K562 (cell line): ENCODE results near the gene SUOX. TPM values are rescaled to one million over a fixed set of nuclear protein-coding genes. Genes with fewer than 3 reads are reported as not detected.

Experiments used
- DMBX1 ChIP-seq: fragments of 250-450 bp; sonication (Bioruptor Pico); IDR thresholded peaks from 2 replicates; pipeline ENCODE4 v1.8.0; 2022; ENCODE audit warnings: inconsistent platforms, mild to moderate bottlenecking, moderate library complexity, borderline replicate concordance
- HDAC1 ChIP-seq, 2 experiments: fragments of 450-650 bp; IDR thresholded peaks; 2 replicates each; pipeline ENCODE4 v1.6.1; 2016 to 2017; ENCODE audit warnings: inconsistent platforms in 1 of 2, mild to moderate bottlenecking in 1 of 2, moderate library complexity in 1 of 2
- HMGXB4 ChIP-seq: sonication (generic); formaldehyde crosslinking; IDR thresholded peaks from 2 replicates; pipeline ENCODE4 v1.8.1; 2023; ENCODE audit warnings: mild to moderate bottlenecking, missing genetic modification reagents
- MEF2A ChIP-seq: IDR thresholded peaks from 2 replicates; pipeline ENCODE4 v1.6.1; 2011; ENCODE audit warnings: low read depth, mild to moderate bottlenecking, low read length, moderate library complexity; ENCODE audit not compliant: control insufficient read depth
- MEIS2 ChIP-seq: fragments of 450-650 bp; IDR thresholded peaks from 2 replicates; pipeline ENCODE4 v1.6.1; 2014; ENCODE audit warnings: mild to moderate bottlenecking; ENCODE audit not compliant: partially characterized antibody
- PCBP1 ChIP-seq: fragments of 200-400 bp; formaldehyde crosslinking; IDR thresholded peaks from 2 replicates; pipeline ENCODE4 v1.6.1; 2018; ENCODE audit warnings: mild to moderate bottlenecking, low read depth, low read length; ENCODE audit not compliant: poor library complexity, severe bottlenecking
- RCOR1 ChIP-seq, 2 experiments: IDR thresholded peaks; 2 replicates each; pipeline ENCODE4 v1.6.1; 2012; ENCODE audit warnings: low read depth in 2 of 2, low read length in 2 of 2, borderline replicate concordance in 1 of 2, improper control_type of control experiment in 1 of 2
- SP2 ChIP-seq: IDR thresholded peaks from 2 replicates; pipeline ENCODE4 v1.6.1; 2011; ENCODE audit warnings: mild to moderate bottlenecking, low read depth, low read length, moderate library complexity; ENCODE audit not compliant: poor library complexity, severe bottlenecking; ENCODE audit errors: extremely low read depth
- TSHZ1 ChIP-seq: fragments of 250-450 bp; sonication (Bioruptor Pico); IDR thresholded peaks from 2 replicates; pipeline ENCODE4 v1.4.0; 2020; ENCODE audit warnings: mild to moderate bottlenecking, moderate library complexity
- WHSC1 ChIP-seq: IDR thresholded peaks from one replicate; pipeline ENCODE4 v1.6.1; 2012; ENCODE audit warnings: low read length, control low read depth, inconsistent platforms
- ZNF146 ChIP-seq: IDR thresholded peaks from one replicate; pipeline ENCODE4 v1.6.1; 2018; ENCODE audit warnings: missing compliant biosample characterization; ENCODE audit not compliant: unreplicated experiment
- ZNF217 ChIP-seq: sonication (generic); formaldehyde crosslinking; IDR thresholded peaks from 2 replicates; pipeline ENCODE4 v1.8.0; 2022; ENCODE audit warnings: mild to moderate bottlenecking, missing genetic modification reagents
- ZNF41 ChIP-seq: fragments of 250-450 bp; sonication (Bioruptor Pico); conservative IDR thresholded peaks from 2 replicates; pipeline ENCODE4 v1.4.0; 2020; ENCODE audit warnings: mild to moderate bottlenecking
- ZNF436 ChIP-seq: fragments of 250-450, 450-650 bp; sonication (Bioruptor Pico); formaldehyde crosslinking; IDR thresholded peaks from 2 replicates; pipeline ENCODE4 v1.7.0; 2020; ENCODE audit warnings: mild to moderate bottlenecking
- ZNF655 ChIP-seq: fragments of 250-450 bp; sonication (Bioruptor Pico); IDR thresholded peaks from 2 replicates; pipeline ENCODE4 v1.5.0; 2021
- polyA plus RNA-seq, 8 experiments: library from polyadenylated mRNA; depleted of rRNA in 4 of 8; stranded (reverse) in 5 of 8; unstranded in 3 of 8; fragments of >200 nt; fragmentation: Nextera tagmentation in 2 of 8; fragmentation: Illumina TruSeq in 1 of 8; extraction: Ambion mirVana in 2 of 8; extraction: Trizol in 1 of 8; gene quantifications; 2 replicates each; pipeline versions ENCODE4 v1.2.1 to v1.2.3, GENCODE V29; 2011 to 2014; ENCODE audit warnings: inconsistent platforms in 1 of 8, missing spikeins in 1 of 8
- total RNA-seq, 7 experiments: library from RNA; depleted of rRNA in 6 of 7; stranded (reverse); fragments of >200 nt in 6 of 7; fragmentation: Illumina TruSeq in 2 of 7; extraction: Trizol in 2 of 7; gene quantifications; 2 replicates each; pipeline versions ENCODE4 v1.2.1 to v1.2.3, GENCODE V29; 2011 to 2021; ENCODE audit warnings: low replicate concordance in 1 of 7
- TF ChIP-seq, protein P1 (sequence below): fragments of 450-650 bp; IDR thresholded peaks from 2 replicates; pipeline ENCODE4 v1.6.1; 2014; ENCODE audit warnings: low read depth, mild to moderate bottlenecking, moderate library complexity, borderline replicate concordance
- TF ChIP-seq, protein P2 (sequence below): fragments of 450-650 bp; formaldehyde crosslinking; IDR thresholded peaks from 2 replicates; pipeline ENCODE4 v1.4.0; 2020; ENCODE audit warnings: mild to moderate bottlenecking, moderate library complexity

The SUOX gene
- total and polyA plus RNA-seq, 9 of the 15 experiments (the other 6 are each of a cell fraction or from before 2014, with no cell fraction given), result 9.2 to 39.7 (median 25.4) TPM

- TF ChIP-seq TSHZ1 (CRISPR knock-in tag) (no peak), HDAC1 (IDR thresholded peaks at IDR 0.05) (peak in 1 of 2 experiments; percentile 93; a peak in 2 of 4 replicates), SP2 (peak; percentile 96), MEIS2 (peak; percentile 87), ZNF217 (CRISPR knock-in tag) (no peak), RCOR1 (IDR thresholded peaks at IDR 0.05; ENCODE audit: borderline replicate concordance in 1 of 2, low read depth in 2 of 2, low read length in 2 of 2) (peak in 1 of 2 experiments; percentile 41; a peak in 1 of 4 replicates), MEF2A (no peak), ZNF146 (CRISPR knock-in tag) (no peak), ZNF41 (no peak), ZNF655 (CRISPR knock-in tag) (no peak), DMBX1 (no peak), WHSC1 (no peak), ZNF436 (CRISPR knock-in tag) (no peak), PCBP1 (peak; percentile 65), HMGXB4 (CRISPR knock-in tag) (0 out of 2 replicates have a peak, but pooled peaks have one; percentile 38)
- TF ChIP-seq, protein P1, sequence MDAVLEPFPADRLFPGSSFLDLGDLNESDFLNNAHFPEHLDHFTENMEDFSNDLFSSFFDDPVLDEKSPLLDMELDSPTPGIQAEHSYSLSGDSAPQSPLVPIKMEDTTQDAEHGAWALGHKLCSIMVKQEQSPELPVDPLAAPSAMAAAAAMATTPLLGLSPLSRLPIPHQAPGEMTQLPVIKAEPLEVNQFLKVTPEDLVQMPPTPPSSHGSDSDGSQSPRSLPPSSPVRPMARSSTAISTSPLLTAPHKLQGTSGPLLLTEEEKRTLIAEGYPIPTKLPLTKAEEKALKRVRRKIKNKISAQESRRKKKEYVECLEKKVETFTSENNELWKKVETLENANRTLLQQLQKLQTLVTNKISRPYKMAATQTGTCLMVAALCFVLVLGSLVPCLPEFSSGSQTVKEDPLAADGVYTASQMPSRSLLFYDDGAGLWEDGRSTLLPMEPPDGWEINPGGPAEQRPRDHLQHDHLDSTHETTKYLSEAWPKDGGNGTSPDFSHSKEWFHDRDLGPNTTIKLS, result peak; percentile 80; the same call in 1 of the 2 replicates
- TF ChIP-seq, protein P2, sequence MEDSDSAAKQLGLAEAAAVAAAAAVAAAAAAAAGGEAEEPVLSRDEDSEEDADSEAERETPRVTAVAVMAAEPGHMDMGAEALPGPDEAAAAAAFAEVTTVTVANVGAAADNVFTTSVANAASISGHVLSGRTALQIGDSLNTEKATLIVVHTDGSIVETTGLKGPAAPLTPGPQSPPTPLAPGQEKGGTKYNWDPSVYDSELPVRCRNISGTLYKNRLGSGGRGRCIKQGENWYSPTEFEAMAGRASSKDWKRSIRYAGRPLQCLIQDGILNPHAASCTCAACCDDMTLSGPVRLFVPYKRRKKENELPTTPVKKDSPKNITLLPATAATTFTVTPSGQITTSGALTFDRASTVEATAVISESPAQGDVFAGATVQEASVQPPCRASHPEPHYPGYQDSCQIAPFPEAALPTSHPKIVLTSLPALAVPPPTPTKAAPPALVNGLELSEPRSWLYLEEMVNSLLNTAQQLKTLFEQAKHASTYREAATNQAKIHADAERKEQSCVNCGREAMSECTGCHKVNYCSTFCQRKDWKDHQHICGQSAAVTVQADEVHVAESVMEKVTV (CRISPR knock-in tag), result no peak
These were observed 23.3 kb upstream of the SUOX start, which contains the start of gene RAB5B (continued) for GRCh38 chr12:55973599-55974307.
